ENCODE results near the gene NXPH3. TPM values are rescaled to one million over a fixed set of nuclear protein-coding genes. Genes with fewer than 3 reads are reported as not detected.
"Not testable (repeated sequence)": the region's sequence is repeated elsewhere in the genome, so short reads cannot be mapped to it uniquely, and the experiment has no call there.

The NXPH3 gene
- total and polyA plus RNA-seq, 8 donors = 0.19 to 1.1 (median 0.33) TPM

DNA sequence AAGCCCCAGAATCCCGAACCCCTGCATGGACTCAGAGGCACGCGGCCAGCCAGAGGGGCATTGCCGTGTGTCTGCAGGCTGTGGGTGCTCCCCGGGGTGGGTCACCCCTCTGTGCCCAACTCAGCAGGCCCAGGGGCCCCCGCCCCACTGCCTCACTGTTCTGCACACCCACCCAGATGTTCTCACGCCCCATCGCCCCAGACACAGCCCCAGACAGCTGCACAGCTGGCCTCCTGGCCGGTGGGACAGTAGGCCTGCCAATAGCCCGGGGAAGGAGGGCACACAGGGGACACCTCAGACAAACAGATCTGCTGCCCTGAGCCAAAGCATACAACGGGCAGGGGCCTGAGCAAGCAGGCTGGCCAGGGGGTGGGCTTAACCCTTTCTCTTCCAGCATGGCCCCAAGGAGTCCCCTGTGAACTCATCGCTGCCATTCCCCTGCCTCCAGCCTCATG, 27.6 kb upstream of the NXPH3 start:
- 51 to 57% methylated on average over 12 of the region's 12 CpGs for WGBS, 2 donors
- Histone ChIP-seq H3K4me1 (no peaks in the 10 kb centered on the region), H3K27ac (no peak overlapping the region), H3K27me3 (no peaks in the 10 kb centered on the region), H3K4me3 (no peak overlapping the region), H3K9me3 (no peaks in the 10 kb centered on the region), H3K36me3 (no peaks in the 10 kb centered on the region)
- TF ChIP-seq, protein P1, sequence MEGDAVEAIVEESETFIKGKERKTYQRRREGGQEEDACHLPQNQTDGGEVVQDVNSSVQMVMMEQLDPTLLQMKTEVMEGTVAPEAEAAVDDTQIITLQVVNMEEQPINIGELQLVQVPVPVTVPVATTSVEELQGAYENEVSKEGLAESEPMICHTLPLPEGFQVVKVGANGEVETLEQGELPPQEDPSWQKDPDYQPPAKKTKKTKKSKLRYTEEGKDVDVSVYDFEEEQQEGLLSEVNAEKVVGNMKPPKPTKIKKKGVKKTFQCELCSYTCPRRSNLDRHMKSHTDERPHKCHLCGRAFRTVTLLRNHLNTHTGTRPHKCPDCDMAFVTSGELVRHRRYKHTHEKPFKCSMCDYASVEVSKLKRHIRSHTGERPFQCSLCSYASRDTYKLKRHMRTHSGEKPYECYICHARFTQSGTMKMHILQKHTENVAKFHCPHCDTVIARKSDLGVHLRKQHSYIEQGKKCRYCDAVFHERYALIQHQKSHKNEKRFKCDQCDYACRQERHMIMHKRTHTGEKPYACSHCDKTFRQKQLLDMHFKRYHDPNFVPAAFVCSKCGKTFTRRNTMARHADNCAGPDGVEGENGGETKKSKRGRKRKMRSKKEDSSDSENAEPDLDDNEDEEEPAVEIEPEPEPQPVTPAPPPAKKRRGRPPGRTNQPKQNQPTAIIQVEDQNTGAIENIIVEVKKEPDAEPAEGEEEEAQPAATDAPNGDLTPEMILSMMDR (IDR thresholded peaks at IDR 0.05) = no peak
- intact Hi-C loops (cut with DNase I) = no loop called here
- FAIRE-seq (no peak), DNase-seq (peak in 1 of 6 donors; percentile 44), ATAC-seq (no peak)

- TF ChIP-seq, protein P1 (IDR thresholded peaks at IDR 0.05) = peak in 2 of 4 donors; percentile 13 to 37
- ATAC-seq = peak in 3 of 4 donors; percentile 53 to 76 (median 54)
- DNase-seq = peak in 1 of 6 donors; percentile 60
- WGBS, 2 donors = 69 to 73% methylated on average over 8 of the region's 8 CpGs
- Histone ChIP-seq H3K9me3 (no peaks in the 10 kb centered on the region), H3K4me3 (no peak overlapping the region), H3K27me3 (no peaks in the 10 kb centered on the region), H3K36me3 (no peaks in the 10 kb centered on the region), H3K27ac (no peak overlapping the region), H3K4me1 (no peaks in the 10 kb centered on the region)
- intact Hi-C loops (cut with DNase I) = no loop called here
- FAIRE-seq = no peak
Observed at GRCh38 chr17:49548506-49549310, 27.0 kb upstream of the NXPH3 start.

DNA sequence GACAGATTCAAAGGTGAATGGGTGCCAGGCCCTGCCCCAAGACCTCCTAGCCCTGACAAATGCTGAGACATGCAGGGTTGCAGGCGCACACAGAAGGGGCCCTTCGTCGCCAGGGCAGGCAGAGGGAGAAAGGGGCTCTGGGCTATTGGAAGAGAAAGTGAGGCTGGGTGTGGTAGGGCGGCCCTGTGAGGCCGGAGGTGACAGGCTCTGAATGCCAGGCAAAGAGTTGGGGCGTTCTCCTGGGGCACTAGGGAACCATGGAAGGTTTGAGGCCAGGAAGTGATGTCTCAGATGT, 26.4 kb upstream of the NXPH3 start:
- no peaks in the 10 kb centered on the region for H3K4me1 ChIP-seq
- FAIRE-seq = no peak
- H3K9me3 ChIP-seq = no peaks in the 10 kb centered on the region
- no peaks in the 10 kb centered on the region for H3K27me3 ChIP-seq
- peak in 1 of 6 donors; percentile 44 for DNase-seq
- no peaks in the 10 kb centered on the region for H3K36me3 ChIP-seq
- TF ChIP-seq, protein P1 (IDR thresholded peaks at IDR 0.05) = no peak
- H3K27ac ChIP-seq = no peak overlapping the region
- WGBS, 2 donors = 85 to 91% methylated on average over 6 of the region's 6 CpGs
- H3K4me3 ChIP-seq = no peak overlapping the region
- ATAC-seq = no peak
- intact Hi-C loops (cut with DNase I) = no loop called here

DNA sequence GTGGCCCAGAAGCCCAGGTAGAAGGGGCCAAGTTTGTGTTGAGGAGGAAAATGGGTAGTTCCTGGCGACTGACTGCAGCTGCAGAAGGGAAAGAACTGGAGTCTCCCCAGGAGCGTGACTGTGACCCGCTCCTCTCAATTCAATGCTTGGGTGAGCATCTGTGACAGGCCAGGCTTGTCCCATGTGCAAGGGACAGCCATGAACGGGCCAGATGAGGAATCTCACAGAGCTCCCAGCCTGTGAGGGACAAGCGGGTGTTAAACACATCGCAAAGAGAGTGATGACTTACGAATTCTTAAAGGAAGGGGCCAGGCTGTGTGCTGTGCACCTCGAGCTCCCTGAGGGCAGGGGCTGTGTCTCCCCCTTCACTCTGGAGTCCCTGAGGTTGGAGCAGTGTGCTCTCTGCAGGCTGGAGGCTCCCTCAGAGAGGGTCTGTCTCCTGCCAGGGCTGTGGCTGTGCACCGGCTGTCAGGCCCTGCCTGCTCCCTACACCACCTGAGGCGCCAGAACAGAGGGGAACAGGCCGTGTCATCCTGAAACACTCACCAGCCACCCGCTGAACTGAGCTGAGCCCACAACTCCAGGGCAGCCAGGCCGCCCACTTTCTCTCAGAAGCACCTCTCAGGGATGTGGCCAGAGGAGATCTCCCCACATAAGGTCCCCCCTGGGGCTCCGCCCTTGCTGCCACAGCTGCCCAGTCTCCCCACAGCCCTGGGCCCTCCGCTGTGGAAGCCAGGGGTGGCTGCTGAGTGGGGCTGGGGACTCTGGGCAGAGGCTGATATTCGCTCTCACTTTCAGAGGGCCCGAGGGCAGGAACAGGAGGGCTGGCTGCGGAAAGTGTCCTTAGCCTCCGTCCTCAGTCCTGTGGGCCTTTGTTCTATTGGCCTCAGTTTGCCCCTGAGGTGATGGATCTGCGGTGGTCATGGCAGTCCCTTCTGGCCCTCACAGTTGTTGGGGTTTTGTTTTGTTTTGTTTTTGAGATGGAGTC, 25.7 kb upstream of the NXPH3 start:
- no peaks in the 10 kb centered on the region for H3K9me3 ChIP-seq
- H3K36me3 ChIP-seq = no peaks in the 10 kb centered on the region
- DNase-seq (no peak), ATAC-seq (no peak), FAIRE-seq (no peak)
- TF ChIP-seq, protein P1 (IDR thresholded peaks at IDR 0.05) = no peak
- H3K4me3 ChIP-seq = no peak overlapping the region
- H3K27ac ChIP-seq = no peak overlapping the region
- 82 to 89% methylated on average over 20 of the region's 20 CpGs for WGBS, 2 donors
- H3K27me3 ChIP-seq = no peaks in the 10 kb centered on the region
- H3K4me1 ChIP-seq = no peaks in the 10 kb centered on the region
- intact Hi-C loops (cut with DNase I) = loop anchor here in 2 of 3 donors (5.0 to 10.0 kb wide), 5 partner anchors 58 to 225 kb away; no protein-coding TSS in a partner anchor

- ATAC-seq, H3K9me3 ChIP-seq, DNase-seq, H3K36me3 ChIP-seq, H3K4me1 ChIP-seq, H3K27ac ChIP-seq, H3K27me3 ChIP-seq, FAIRE-seq, H3K4me3 ChIP-seq: not testable (repeated sequence)
- 86 to 88% methylated on average over 9 of the region's 9 CpGs for WGBS, 2 donors
- intact Hi-C loops (cut with DNase I) = loop anchor here in 2 of 3 donors (5.0 to 10.0 kb wide), 5 partner anchors 58 to 226 kb away; no protein-coding TSS in a partner anchor
Observed at GRCh38 chr17:49550764-49551163, 24.9 kb upstream of the NXPH3 start.
